ENCODE results near the gene MYOZ3.

Gene MYOZ3

GRCh38 chr5:150626853-150627276 lies 34.2 kb upstream of the MYOZ3 start:
- no peak overlapping the region for H3K4me3 ChIP-seq (ENCODE audit: low read depth, low read length)
- no peak for DNase-seq (ENCODE audit: low read depth)
- in situ Hi-C loops (cut with HindIII; ENCODE audit: low sequenced_read_pairs) = no loop called here
- TF ChIP-seq CTCF (IDR thresholded peaks at IDR 0.05; ENCODE audit: low read depth, low read length, missing control alignments) = no peak

- no peak for TF ChIP-seq CTCF (IDR thresholded peaks at IDR 0.05; ENCODE audit: low read depth, low read length, missing control alignments)
- DNase-seq (ENCODE audit: low read depth) = no peak
- in situ Hi-C loops (cut with HindIII; ENCODE audit: low sequenced_read_pairs) = no loop called here
- H3K4me3 ChIP-seq (ENCODE audit: low read depth, low read length) = no peak overlapping the region
Observed at GRCh38 chr5:150627731-150628545, 33.1 kb upstream of the MYOZ3 start.

- no peak for TF ChIP-seq CTCF (IDR thresholded peaks at IDR 0.05; ENCODE audit: low read depth, low read length, missing control alignments)
- H3K4me3 ChIP-seq (ENCODE audit: low read depth, low read length) = no peak overlapping the region
- no peak for DNase-seq (ENCODE audit: low read depth)
- in situ Hi-C loops (cut with HindIII; ENCODE audit: low sequenced_read_pairs) = no loop called here
Observed at GRCh38 chr5:150628936-150629485, 32.0 kb upstream of the MYOZ3 start.

GRCh38 chr5:150630016-150630415 lies 31.0 kb upstream of the MYOZ3 start:
- H3K4me3 ChIP-seq (ENCODE audit: low read depth, low read length) = no peak overlapping the region
- DNase-seq (ENCODE audit: low read depth) = no peak
- in situ Hi-C loops (cut with HindIII; ENCODE audit: low sequenced_read_pairs) = no loop called here
- no peak for TF ChIP-seq CTCF (IDR thresholded peaks at IDR 0.05; ENCODE audit: low read depth, low read length, missing control alignments)

GRCh38 chr5:150630461-150631325 lies 30.4 kb upstream of the MYOZ3 start:
- in situ Hi-C loops (cut with HindIII; ENCODE audit: low sequenced_read_pairs) = no loop called here
- no peak overlapping the region for H3K4me3 ChIP-seq (ENCODE audit: low read depth, low read length)
- DNase-seq (ENCODE audit: low read depth) = no peak
- TF ChIP-seq CTCF (IDR thresholded peaks at IDR 0.05; ENCODE audit: low read depth, low read length, missing control alignments) = no peak

GRCh38 chr5:150631326-150631701 lies 29.7 kb upstream of the MYOZ3 start:
- in situ Hi-C loops (cut with HindIII; ENCODE audit: low sequenced_read_pairs) = no loop called here
- H3K4me3 ChIP-seq (ENCODE audit: low read depth, low read length) = no peak overlapping the region
- no peak for DNase-seq (ENCODE audit: low read depth)
- no peak for TF ChIP-seq CTCF (IDR thresholded peaks at IDR 0.05; ENCODE audit: low read depth, low read length, missing control alignments)
